ENCODE measurements around the gene CBR3.

CBR3 gene

GRCh38 chr21:36171336-36171735 lies 36.5 kb downstream of the CBR3 start:
- 90 to 96% methylated on average over 4 to 5 of the region's 5 CpGs for WGBS, 2 experiments (ENCODE audit: insufficient coverage in 2 of 2)

DNA sequence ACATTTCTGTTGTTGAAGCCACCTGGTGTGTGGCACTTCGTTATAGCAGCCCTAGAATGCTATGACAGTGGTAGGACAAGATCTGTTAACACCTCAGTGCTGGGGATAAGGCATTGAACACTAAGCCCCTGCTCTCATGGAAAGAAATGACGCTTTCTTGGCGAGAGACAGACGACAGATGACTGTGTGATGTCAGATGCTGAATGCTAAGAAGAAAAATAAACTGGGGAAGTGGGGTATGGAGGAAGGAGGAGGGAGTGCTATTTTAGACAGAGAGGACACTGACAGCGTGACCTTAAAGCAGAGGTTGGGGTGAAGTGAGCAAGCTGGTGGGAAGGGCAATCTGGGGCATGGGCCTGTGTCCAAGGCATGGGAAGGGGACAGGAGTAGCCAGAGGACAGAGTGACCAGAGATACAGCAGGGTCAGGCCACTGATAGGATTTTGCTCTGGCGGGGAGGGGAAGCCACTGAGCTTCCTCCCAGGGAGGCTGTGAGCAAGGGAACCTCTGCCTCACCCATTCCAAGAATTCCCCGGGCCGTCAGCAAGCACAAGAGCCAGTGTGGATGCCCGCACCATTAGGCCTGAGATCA lies 37.0 kb downstream of the CBR3 start:
- no peak overlapping the region for H3K27ac ChIP-seq (ENCODE audit: low read depth, low read length, severe bottlenecking)
- peaks cover 5% of the 10 kb centered on the region for H3K4me1 ChIP-seq (ENCODE audit: control insufficient read depth, insufficient read depth, low read length, poor library complexity, severe bottlenecking)
- H3K9me3 ChIP-seq (ENCODE audit: control insufficient read depth, low read length) = no peaks in the 10 kb centered on the region
- H3K36me3 ChIP-seq (ENCODE audit: control insufficient read depth, insufficient read depth, low read length) = no peaks in the 10 kb centered on the region
- no peak overlapping the region for H3K4me3 ChIP-seq (ENCODE audit: extremely low read depth, insufficient read depth, low read length, poor library complexity, severe bottlenecking)
- WGBS, 2 experiments (ENCODE audit: insufficient coverage in 2 of 2) = 86 to 96% methylated on average over 7 to 8 of the region's 9 CpGs

More at GRCh38 chr21:36171336-36171735, 36.5 kb downstream of the CBR3 start:
- no peak overlapping the region for H3K4me3 ChIP-seq (ENCODE audit: extremely low read depth, insufficient read depth, low read length, poor library complexity, severe bottlenecking)
- H3K27ac ChIP-seq (ENCODE audit: low read depth, low read length, severe bottlenecking) = no peak overlapping the region
- no peaks in the 10 kb centered on the region for H3K9me3 ChIP-seq (ENCODE audit: control insufficient read depth, low read length)
- H3K36me3 ChIP-seq (ENCODE audit: control insufficient read depth, insufficient read depth, low read length) = no peaks in the 10 kb centered on the region
- H3K4me1 ChIP-seq (ENCODE audit: control insufficient read depth, insufficient read depth, low read length, poor library complexity, severe bottlenecking) = peaks cover 5% of the 10 kb centered on the region

DNA sequence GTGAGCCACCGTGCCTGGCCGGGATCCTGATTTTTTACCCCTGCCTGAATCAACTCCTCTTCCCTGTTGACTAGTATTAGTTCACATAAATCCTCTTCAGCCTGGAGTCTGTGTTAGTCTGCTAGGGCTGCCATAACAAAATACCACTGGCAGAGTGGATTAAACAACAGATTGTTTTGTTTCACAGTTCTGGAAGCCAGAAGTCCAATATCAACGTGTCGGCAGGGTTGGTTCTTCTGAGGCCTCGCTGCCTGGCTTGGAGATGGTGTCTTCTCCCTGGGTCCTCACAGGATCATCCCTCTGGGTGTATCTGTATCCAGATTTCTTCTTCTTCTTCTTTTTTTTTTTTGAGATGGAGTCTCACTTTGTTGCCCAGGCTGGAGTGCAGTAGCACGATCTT lies 39.9 kb downstream of the CBR3 start:
- Histone ChIP-seq H3K27ac (ENCODE audit: low read depth, low read length, severe bottlenecking) (no peak overlapping the region), H3K9me3 (ENCODE audit: control insufficient read depth, low read length) (no peaks in the 10 kb centered on the region), H3K4me3 (ENCODE audit: extremely low read depth, insufficient read depth, low read length, poor library complexity, severe bottlenecking) (no peak overlapping the region), H3K36me3 (ENCODE audit: control insufficient read depth, insufficient read depth, low read length) (no peaks in the 10 kb centered on the region), H3K4me1 (ENCODE audit: control insufficient read depth, insufficient read depth, low read length, poor library complexity, severe bottlenecking) (peaks cover 5% of the 10 kb centered on the region)
- WGBS, 2 experiments (ENCODE audit: insufficient coverage in 2 of 2) = 92 to 100% methylated on average over 3 to 5 of the region's 6 CpGs

DNA sequence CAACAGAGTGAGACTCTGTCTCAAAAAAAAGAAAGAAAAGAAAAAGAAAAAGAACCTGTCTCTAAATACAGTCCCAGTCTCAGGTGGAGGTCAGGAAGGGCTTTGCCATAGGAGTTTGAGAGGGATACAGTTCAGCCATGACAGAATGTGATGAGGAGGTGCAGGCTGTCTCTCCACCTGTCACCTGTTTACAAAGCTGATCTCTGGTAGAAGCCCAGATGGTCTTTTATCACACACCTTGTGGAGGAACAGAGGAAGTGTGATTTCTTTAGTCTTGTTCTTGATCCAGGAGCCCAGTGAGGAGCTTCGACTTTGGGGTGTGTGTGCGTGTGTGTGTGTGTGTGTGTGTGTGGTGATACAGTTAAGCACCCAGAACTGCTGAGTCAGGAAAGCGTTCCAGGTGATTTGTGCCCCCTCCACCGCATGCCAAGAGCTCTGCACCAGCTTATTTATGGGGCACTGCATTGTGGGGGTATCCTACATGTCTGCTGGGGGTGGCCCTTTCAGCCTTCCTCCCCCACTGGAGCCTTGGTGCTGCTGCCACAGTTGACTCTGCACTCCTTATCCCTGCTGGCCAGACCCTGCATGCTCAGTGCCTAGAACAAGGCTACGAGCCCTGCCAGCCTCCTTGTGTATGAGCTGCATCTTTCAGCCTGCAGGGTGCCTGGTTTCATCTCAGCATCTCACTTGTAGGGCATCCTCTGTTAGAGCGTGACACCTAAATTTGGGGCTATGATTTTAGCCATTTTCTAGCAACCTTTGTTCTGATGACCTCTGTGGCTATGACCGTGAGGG lies 41.1 kb downstream of the CBR3 start:
- peaks cover 5% of the 10 kb centered on the region for H3K4me1 ChIP-seq (ENCODE audit: control insufficient read depth, insufficient read depth, low read length, poor library complexity, severe bottlenecking)
- H3K36me3 ChIP-seq (ENCODE audit: control insufficient read depth, insufficient read depth, low read length) = no peaks in the 10 kb centered on the region
- 85 to 97% methylated on average over 5 to 6 of the region's 7 CpGs for WGBS, 2 experiments (ENCODE audit: insufficient coverage in 2 of 2)
- H3K27ac ChIP-seq (ENCODE audit: low read depth, low read length, severe bottlenecking) = no peak overlapping the region
- no peaks in the 10 kb centered on the region for H3K9me3 ChIP-seq (ENCODE audit: control insufficient read depth, low read length)
- no peak overlapping the region for H3K4me3 ChIP-seq (ENCODE audit: extremely low read depth, insufficient read depth, low read length, poor library complexity, severe bottlenecking)

DNA sequence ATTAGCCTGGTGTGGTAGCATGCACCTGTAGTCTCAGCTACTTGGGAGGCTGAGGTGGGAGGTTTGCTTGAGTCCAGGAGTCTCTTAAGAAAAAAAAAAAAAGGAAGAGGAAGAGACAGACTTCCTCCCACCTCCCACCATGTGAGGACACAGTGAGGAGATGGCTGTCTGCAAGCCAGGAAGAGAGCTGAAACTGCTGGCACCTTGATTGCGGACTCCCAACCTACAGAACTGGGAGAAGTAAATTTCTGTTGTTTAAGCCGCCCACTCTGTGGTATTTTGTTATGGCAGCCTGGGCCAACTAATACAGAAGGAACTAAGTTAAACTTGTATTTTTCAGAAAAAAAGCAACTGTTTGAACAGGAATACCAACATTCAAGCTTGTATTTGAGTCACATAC lies 43.5 kb downstream of the CBR3 start:
- WGBS, 2 experiments (ENCODE audit: insufficient coverage in 2 of 2) = 83 to 86% methylated on average over 1 to 2 of the region's 2 CpGs
- Histone ChIP-seq H3K9me3 (ENCODE audit: control insufficient read depth, low read length) (no peaks in the 10 kb centered on the region), H3K27ac (ENCODE audit: low read depth, low read length, severe bottlenecking) (no peak overlapping the region), H3K36me3 (ENCODE audit: control insufficient read depth, insufficient read depth, low read length) (no peaks in the 10 kb centered on the region), H3K4me3 (ENCODE audit: extremely low read depth, insufficient read depth, low read length, poor library complexity, severe bottlenecking) (no peak overlapping the region), H3K4me1 (ENCODE audit: control insufficient read depth, insufficient read depth, low read length, poor library complexity, severe bottlenecking) (no peaks in the 10 kb centered on the region)

GRCh38 chr21:36179145-36179544 lies 44.3 kb downstream of the CBR3 start:
- no peak overlapping the region for H3K4me3 ChIP-seq (ENCODE audit: extremely low read depth, insufficient read depth, low read length, poor library complexity, severe bottlenecking)
- no peaks in the 10 kb centered on the region for H3K36me3 ChIP-seq (ENCODE audit: control insufficient read depth, insufficient read depth, low read length)
- H3K9me3 ChIP-seq (ENCODE audit: control insufficient read depth, low read length) = no peaks in the 10 kb centered on the region
- H3K27ac ChIP-seq (ENCODE audit: low read depth, low read length, severe bottlenecking) = no peak overlapping the region
- H3K4me1 ChIP-seq (ENCODE audit: control insufficient read depth, insufficient read depth, low read length, poor library complexity, severe bottlenecking) = no peaks in the 10 kb centered on the region

- no peaks in the 10 kb centered on the region for H3K9me3 ChIP-seq (ENCODE audit: control insufficient read depth, low read length)
- no peaks in the 10 kb centered on the region for H3K36me3 ChIP-seq (ENCODE audit: control insufficient read depth, insufficient read depth, low read length)
- H3K4me3 ChIP-seq (ENCODE audit: extremely low read depth, insufficient read depth, low read length, poor library complexity, severe bottlenecking) = no peak overlapping the region
- no peak overlapping the region for H3K27ac ChIP-seq (ENCODE audit: low read depth, low read length, severe bottlenecking)
- WGBS, 2 experiments (ENCODE audit: insufficient coverage in 2 of 2) = 80 to 96% methylated on average over 2 to 4 of the region's 5 CpGs
- H3K4me1 ChIP-seq (ENCODE audit: control insufficient read depth, insufficient read depth, low read length, poor library complexity, severe bottlenecking) = no peaks in the 10 kb centered on the region
These were observed 46.1 kb downstream of the CBR3 start for GRCh38 chr21:36180963-36181362.

GRCh38 chr21:36183144-36183795 lies 48.4 kb downstream of the CBR3 start:
- 69 to 78% methylated on average over 5 to 7 of the region's 11 CpGs for WGBS, 2 experiments (ENCODE audit: insufficient coverage in 2 of 2)
- no peaks in the 10 kb centered on the region for H3K9me3 ChIP-seq (ENCODE audit: control insufficient read depth, low read length)
- H3K27ac ChIP-seq (ENCODE audit: low read depth, low read length, severe bottlenecking) = no peak overlapping the region
- H3K4me3 ChIP-seq (ENCODE audit: extremely low read depth, insufficient read depth, low read length, poor library complexity, severe bottlenecking) = no peak overlapping the region
- no peaks in the 10 kb centered on the region for H3K36me3 ChIP-seq (ENCODE audit: control insufficient read depth, insufficient read depth, low read length)
- no peaks in the 10 kb centered on the region for H3K4me1 ChIP-seq (ENCODE audit: control insufficient read depth, insufficient read depth, low read length, poor library complexity, severe bottlenecking)

DNA sequence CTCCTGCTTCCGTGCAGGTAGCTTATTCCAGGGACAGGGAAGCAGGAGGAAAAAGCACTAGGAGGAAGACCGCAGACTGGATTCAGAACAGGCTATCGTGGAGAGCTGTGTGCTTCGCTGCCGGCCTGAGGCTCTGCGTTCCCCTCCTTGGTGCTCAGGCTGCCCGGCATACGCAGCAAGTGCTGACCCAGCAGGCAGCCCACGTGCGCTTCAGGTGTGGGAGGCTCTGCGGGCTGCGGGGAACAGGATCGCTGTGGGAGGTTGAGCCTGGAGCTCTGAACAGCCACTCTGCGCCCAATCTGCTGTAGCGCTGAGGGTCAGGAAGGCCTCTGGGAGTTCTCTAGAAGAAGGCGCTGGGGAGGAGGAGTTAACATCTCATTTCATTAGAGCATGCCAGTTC lies 49.7 kb downstream of the CBR3 start:
- no peak overlapping the region for H3K4me3 ChIP-seq (ENCODE audit: extremely low read depth, insufficient read depth, low read length, poor library complexity, severe bottlenecking)
- H3K4me1 ChIP-seq (ENCODE audit: control insufficient read depth, insufficient read depth, low read length, poor library complexity, severe bottlenecking) = no peaks in the 10 kb centered on the region
- 85 to 88% methylated on average over 10 to 16 of the region's 16 CpGs for WGBS, 2 experiments (ENCODE audit: insufficient coverage in 2 of 2)
- H3K36me3 ChIP-seq (ENCODE audit: control insufficient read depth, insufficient read depth, low read length) = no peaks in the 10 kb centered on the region
- no peak overlapping the region for H3K27ac ChIP-seq (ENCODE audit: low read depth, low read length, severe bottlenecking)
- no peaks in the 10 kb centered on the region for H3K9me3 ChIP-seq (ENCODE audit: control insufficient read depth, low read length)

GRCh38 chr21:36185523-36185922 lies 50.6 kb downstream of the CBR3 start:
- Histone ChIP-seq H3K9me3 (ENCODE audit: control insufficient read depth, low read length) (no peaks in the 10 kb centered on the region), H3K4me1 (ENCODE audit: control insufficient read depth, insufficient read depth, low read length, poor library complexity, severe bottlenecking) (no peaks in the 10 kb centered on the region), H3K36me3 (ENCODE audit: control insufficient read depth, insufficient read depth, low read length) (no peaks in the 10 kb centered on the region), H3K27ac (ENCODE audit: low read depth, low read length, severe bottlenecking) (no peak overlapping the region), H3K4me3 (ENCODE audit: extremely low read depth, insufficient read depth, low read length, poor library complexity, severe bottlenecking) (no peak overlapping the region)
- whole genome bisulfite sequencing, 2 experiments (ENCODE audit: insufficient coverage in 2 of 2) = 93 to 100% methylated on average over 6 to 8 of the region's 9 CpGs

DNA sequence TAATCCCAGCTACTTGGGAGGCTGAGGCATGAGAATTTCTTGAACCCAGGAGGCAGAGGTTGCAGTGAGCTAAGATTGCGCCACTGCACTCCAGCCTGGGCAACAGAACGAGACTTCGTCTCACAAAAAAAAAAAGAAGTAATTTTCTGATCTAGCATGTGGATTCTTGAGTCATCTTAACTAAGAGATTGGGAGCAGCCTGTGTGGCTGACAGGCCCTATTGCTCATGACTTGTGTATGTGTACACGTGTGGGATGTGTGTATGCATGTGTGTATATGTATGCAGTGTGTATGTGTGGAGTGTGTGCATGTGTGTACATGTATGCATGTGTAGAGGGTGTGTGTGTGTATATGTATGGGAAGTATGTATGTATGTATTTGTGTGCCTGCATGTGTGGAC lies 51.2 kb downstream of the CBR3 start:
- no peaks in the 10 kb centered on the region for H3K4me1 ChIP-seq (ENCODE audit: control insufficient read depth, insufficient read depth, low read length, poor library complexity, severe bottlenecking)
- H3K4me3 ChIP-seq (ENCODE audit: extremely low read depth, insufficient read depth, low read length, poor library complexity, severe bottlenecking) = no peak overlapping the region
- H3K27ac ChIP-seq (ENCODE audit: low read depth, low read length, severe bottlenecking) = no peak overlapping the region
- WGBS, 2 experiments (ENCODE audit: insufficient coverage in 2 of 2) = 93 to 94% methylated on average over 4 of the region's 4 CpGs
- H3K36me3 ChIP-seq (ENCODE audit: control insufficient read depth, insufficient read depth, low read length) = no peaks in the 10 kb centered on the region
- H3K9me3 ChIP-seq (ENCODE audit: control insufficient read depth, low read length) = no peaks in the 10 kb centered on the region
